Measurements from ENCODE around the gene DCLK1. TPM values are rescaled to one million over a fixed set of nuclear protein-coding genes. Genes with fewer than 3 reads are reported as not detected.

The DCLK1 gene
- total and polyA plus RNA-seq, 2 donors (not counting 1 experiment from before 2014, with no cell fraction given), result 0.56 to 6.3 TPM

GRCh38 chr13:35818633-35819067 lies 312.5 kb downstream of the DCLK1 start:
- Histone ChIP-seq H3K4me3 (replicated peaks in 1 of 4; ENCODE audit: control extremely low read depth in 1 of 4, insufficient read depth in 1 of 4, low read depth in 3 of 4, low read length in 4 of 4) (no peak overlapping the region), H4K20me1 (ENCODE audit: control insufficient read depth, extremely low read depth, insufficient read depth, low read length) (no peaks in the 10 kb centered on the region), H3K4me1 (ENCODE audit: control insufficient read depth, extremely low read depth, insufficient read depth, low read length) (no peaks in the 10 kb centered on the region), H3K9ac (ENCODE audit: insufficient read depth, low read length) (no peak overlapping the region), H2AFZ (ENCODE audit: low read length) (no peak overlapping the region), H3K9me3 (ENCODE audit: control insufficient read depth, insufficient read depth, low read depth, low read length) (no peaks in the 10 kb centered on the region), H3K36me3 (ENCODE audit: control insufficient read depth, insufficient read depth, low read length) (no peaks in the 10 kb centered on the region), H3K79me2 (ENCODE audit: control insufficient read depth, insufficient read depth, low read length) (no peaks in the 10 kb centered on the region), H3K27ac (ENCODE audit: insufficient read depth, low read length) (no peak overlapping the region), H3K4me2 (ENCODE audit: extremely low read depth, insufficient read depth, low read length) (no peak overlapping the region), H3K27me3 (ENCODE audit: control insufficient read depth, insufficient read depth, low read length) (no peaks in the 10 kb centered on the region)
- TF ChIP-seq EZH2 (IDR thresholded peaks at IDR 0.05; ENCODE audit: low read length, missing control alignments) (no peak), CTCF (conservative IDR thresholded peaks at IDR 0.05 in 1 of 2, IDR thresholded peaks at IDR 0.05 in 1 of 2; ENCODE audit: low read depth in 1 of 2, low read length in 2 of 2) (peak; percentile 56 to 70)
- DNase-seq (ENCODE audit: low read depth in 2 of 2), result peak; percentile 30 to 61

GRCh38 chr13:35817642-35818607 lies 313.3 kb downstream of the DCLK1 start:
- Histone ChIP-seq H3K4me3 (replicated peaks in 1 of 4; ENCODE audit: control extremely low read depth in 1 of 4, insufficient read depth in 1 of 4, low read depth in 3 of 4, low read length in 4 of 4) (no peak overlapping the region), H3K27ac (ENCODE audit: insufficient read depth, low read length) (no peak overlapping the region), H3K4me1 (ENCODE audit: control insufficient read depth, extremely low read depth, insufficient read depth, low read length) (no peaks in the 10 kb centered on the region), H3K4me2 (ENCODE audit: extremely low read depth, insufficient read depth, low read length) (no peak overlapping the region), H3K9ac (ENCODE audit: insufficient read depth, low read length) (no peak overlapping the region), H4K20me1 (ENCODE audit: control insufficient read depth, extremely low read depth, insufficient read depth, low read length) (no peaks in the 10 kb centered on the region), H3K36me3 (ENCODE audit: control insufficient read depth, insufficient read depth, low read length) (no peaks in the 10 kb centered on the region), H3K9me3 (ENCODE audit: control insufficient read depth, insufficient read depth, low read depth, low read length) (no peaks in the 10 kb centered on the region), H2AFZ (ENCODE audit: low read length) (no peak overlapping the region), H3K79me2 (ENCODE audit: control insufficient read depth, insufficient read depth, low read length) (no peaks in the 10 kb centered on the region), H3K27me3 (ENCODE audit: control insufficient read depth, insufficient read depth, low read length) (no peaks in the 10 kb centered on the region)
- DNase-seq (ENCODE audit: low read depth in 2 of 2), result no peak
- TF ChIP-seq CTCF (conservative IDR thresholded peaks at IDR 0.05 in 1 of 2, IDR thresholded peaks at IDR 0.05 in 1 of 2; ENCODE audit: low read depth in 1 of 2, low read length in 2 of 2), result no peak
- TF ChIP-seq EZH2 (IDR thresholded peaks at IDR 0.05; ENCODE audit: low read length, missing control alignments), result no peak

GRCh38 chr13:35814605-35815011 lies 316.6 kb downstream of the DCLK1 start:
- H3K4me2 ChIP-seq (ENCODE audit: extremely low read depth, insufficient read depth, low read length), result no peak overlapping the region
- no peak overlapping the region for H3K27ac ChIP-seq (ENCODE audit: insufficient read depth, low read length)
- no peaks in the 10 kb centered on the region for H3K4me1 ChIP-seq (ENCODE audit: control insufficient read depth, extremely low read depth, insufficient read depth, low read length)
- H2AFZ ChIP-seq (ENCODE audit: low read length), result no peak overlapping the region
- H3K4me3 ChIP-seq (replicated peaks in 1 of 4; ENCODE audit: control extremely low read depth in 1 of 4, insufficient read depth in 1 of 4, low read depth in 3 of 4, low read length in 4 of 4), result no peak overlapping the region
- H4K20me1 ChIP-seq (ENCODE audit: control insufficient read depth, extremely low read depth, insufficient read depth, low read length), result no peaks in the 10 kb centered on the region
- TF ChIP-seq CTCF (conservative IDR thresholded peaks at IDR 0.05 in 1 of 2, IDR thresholded peaks at IDR 0.05 in 1 of 2; ENCODE audit: low read depth in 1 of 2, low read length in 2 of 2), result no peak
- TF ChIP-seq EZH2 (IDR thresholded peaks at IDR 0.05; ENCODE audit: low read length, missing control alignments), result no peak
- no peaks in the 10 kb centered on the region for H3K36me3 ChIP-seq (ENCODE audit: control insufficient read depth, insufficient read depth, low read length)
- H3K9ac ChIP-seq (ENCODE audit: insufficient read depth, low read length), result no peak overlapping the region
- H3K79me2 ChIP-seq (ENCODE audit: control insufficient read depth, insufficient read depth, low read length), result no peaks in the 10 kb centered on the region
- no peak for DNase-seq (ENCODE audit: low read depth in 2 of 2)
- H3K27me3 ChIP-seq (ENCODE audit: control insufficient read depth, insufficient read depth, low read length), result no peaks in the 10 kb centered on the region
- H3K9me3 ChIP-seq (ENCODE audit: control insufficient read depth, insufficient read depth, low read depth, low read length), result no peaks in the 10 kb centered on the region
